ENCODE data around the gene POTEI. TPM values are rescaled to one million over a fixed set of nuclear protein-coding genes. Genes with fewer than 3 reads are reported as not detected.
A peak's percentile ranks its signal among the peaks of the same experiment; 100 is the strongest.
"Not testable (repeated sequence)": the region's sequence is repeated elsewhere in the genome, so short reads cannot be mapped to it uniquely, and the experiment has no call there.

POTEI gene
- polyA plus RNA-seq, 1 donor, result 0.10 TPM

DNA sequence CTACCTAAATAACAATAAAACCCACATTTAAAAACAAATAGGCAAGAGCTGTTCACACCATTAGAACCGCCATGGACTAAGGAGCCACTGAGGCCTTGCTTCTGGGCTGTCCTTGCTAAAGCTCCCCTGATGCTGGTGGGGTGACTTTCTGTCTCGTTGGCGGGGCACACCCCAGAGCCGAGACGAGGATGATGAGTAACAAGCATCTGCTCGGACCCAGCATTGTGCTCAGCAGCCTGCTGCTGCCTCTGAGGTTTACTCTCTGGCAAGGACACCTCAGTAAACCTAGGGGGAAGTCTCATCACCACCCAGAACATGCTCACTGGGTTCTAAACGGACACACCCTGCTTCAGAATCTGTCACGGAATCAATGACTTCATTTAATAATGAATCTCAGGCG is 22.5 kb upstream of the POTEI start:
- H3K36me3 ChIP-seq (ENCODE audit: control insufficient read depth, insufficient read depth, low read length); H3K27me3 ChIP-seq (ENCODE audit: control insufficient read depth, insufficient read depth, low read length); DNase-seq; H3K27ac ChIP-seq (ENCODE audit: low read length); H3K4me3 ChIP-seq (ENCODE audit: low read length); H3K4me1 ChIP-seq (ENCODE audit: control insufficient read depth, insufficient read depth, low read length); H3K9me3 ChIP-seq (ENCODE audit: control insufficient read depth, low read depth, low read length): not testable (repeated sequence)
- no CpG with 5 or more reads among the region's 9 CpGs for WGBS (ENCODE audit: insufficient coverage, low lambda C conversion rate)

DNA sequence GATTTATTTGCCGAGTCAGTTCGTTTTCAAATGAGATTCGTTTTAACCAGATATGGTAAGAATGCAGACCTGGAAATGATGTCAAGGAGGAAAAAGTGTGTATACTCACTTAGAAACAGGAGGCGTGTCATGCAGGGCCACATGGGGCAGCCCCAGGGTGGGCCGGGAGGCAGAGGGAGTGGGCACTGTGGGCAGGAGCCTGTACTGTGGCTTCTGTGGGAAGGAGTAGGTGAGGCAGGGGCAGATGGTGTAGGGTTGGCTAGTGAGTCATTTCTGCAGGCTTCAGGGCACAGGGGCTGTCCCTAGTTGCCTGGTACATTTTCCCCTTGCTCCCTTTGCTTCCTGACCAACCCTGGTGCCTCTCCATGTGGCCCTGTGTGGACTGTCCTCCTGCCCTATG is 22.1 kb upstream of the POTEI start:
- WGBS (ENCODE audit: insufficient coverage, low lambda C conversion rate), result no CpG with 5 or more reads among the region's 5 CpGs
- not testable (repeated sequence) for H3K36me3 ChIP-seq (ENCODE audit: control insufficient read depth, insufficient read depth, low read length)

DNA sequence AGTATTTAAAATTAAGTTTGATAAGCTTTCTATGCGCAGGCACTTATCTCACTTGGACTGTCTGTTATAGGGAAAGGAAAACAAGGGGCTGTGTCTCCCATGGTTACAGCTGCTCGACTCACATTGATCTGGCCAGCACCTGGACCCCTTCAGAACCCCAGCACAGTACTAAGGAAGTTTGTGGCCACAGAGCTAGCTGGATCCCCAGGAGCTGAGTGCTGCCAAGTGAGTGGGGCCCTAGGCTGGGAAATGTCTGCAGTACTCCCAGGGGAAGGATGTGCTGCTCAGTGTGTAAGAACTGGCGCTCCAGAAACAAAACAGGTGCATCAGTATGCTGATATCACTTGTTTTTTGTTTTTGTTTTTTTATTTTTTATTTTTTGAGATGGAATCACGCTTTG is 21.1 kb upstream of the POTEI start:
- H3K4me1 ChIP-seq (ENCODE audit: control insufficient read depth, insufficient read depth, low read length); H3K4me3 ChIP-seq (ENCODE audit: low read length); H3K36me3 ChIP-seq (ENCODE audit: control insufficient read depth, insufficient read depth, low read length); H3K9me3 ChIP-seq (ENCODE audit: control insufficient read depth, low read depth, low read length); H3K27me3 ChIP-seq (ENCODE audit: control insufficient read depth, insufficient read depth, low read length); DNase-seq; H3K27ac ChIP-seq (ENCODE audit: low read length): not testable (repeated sequence)
- WGBS (ENCODE audit: insufficient coverage, low lambda C conversion rate), result no CpG with 5 or more reads among the region's 4 CpGs

More for the DNA sequence above, 22.1 kb upstream of the POTEI start:
- not testable (repeated sequence) for H3K4me1 ChIP-seq (ENCODE audit: control insufficient read depth, insufficient read depth, low read length); H3K27ac ChIP-seq (ENCODE audit: low read length); H3K27me3 ChIP-seq (ENCODE audit: control insufficient read depth, insufficient read depth, low read length); H3K4me3 ChIP-seq (ENCODE audit: low read length); H3K9me3 ChIP-seq (ENCODE audit: control insufficient read depth, low read depth, low read length); DNase-seq

DNA sequence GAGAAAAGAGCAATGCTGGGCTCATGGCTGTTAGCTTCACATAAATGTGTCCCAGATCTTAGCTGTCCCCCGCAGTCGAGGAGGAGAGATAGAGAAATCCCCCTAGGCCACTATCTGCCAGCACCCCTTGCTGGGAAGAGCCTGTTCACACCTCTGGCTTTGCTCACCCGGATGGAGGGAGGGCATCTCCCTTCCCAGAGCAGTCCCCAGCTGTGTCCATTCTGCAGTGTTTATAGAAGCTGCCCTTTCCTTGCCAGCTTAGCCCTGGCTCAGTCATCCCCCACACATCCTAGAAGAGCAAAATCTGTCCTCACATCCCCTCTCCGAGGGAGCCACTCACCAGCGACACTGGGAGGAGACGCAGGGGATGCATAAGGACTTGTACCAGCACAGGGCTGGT is 20.4 kb upstream of the POTEI start:
- H3K27ac ChIP-seq (ENCODE audit: low read length); H3K36me3 ChIP-seq (ENCODE audit: control insufficient read depth, insufficient read depth, low read length); H3K27me3 ChIP-seq (ENCODE audit: control insufficient read depth, insufficient read depth, low read length); DNase-seq; H3K9me3 ChIP-seq (ENCODE audit: control insufficient read depth, low read depth, low read length); H3K4me1 ChIP-seq (ENCODE audit: control insufficient read depth, insufficient read depth, low read length); H3K4me3 ChIP-seq (ENCODE audit: low read length): not testable (repeated sequence)
- no CpG with 5 or more reads among the region's 6 CpGs for WGBS (ENCODE audit: insufficient coverage, low lambda C conversion rate)

DNA sequence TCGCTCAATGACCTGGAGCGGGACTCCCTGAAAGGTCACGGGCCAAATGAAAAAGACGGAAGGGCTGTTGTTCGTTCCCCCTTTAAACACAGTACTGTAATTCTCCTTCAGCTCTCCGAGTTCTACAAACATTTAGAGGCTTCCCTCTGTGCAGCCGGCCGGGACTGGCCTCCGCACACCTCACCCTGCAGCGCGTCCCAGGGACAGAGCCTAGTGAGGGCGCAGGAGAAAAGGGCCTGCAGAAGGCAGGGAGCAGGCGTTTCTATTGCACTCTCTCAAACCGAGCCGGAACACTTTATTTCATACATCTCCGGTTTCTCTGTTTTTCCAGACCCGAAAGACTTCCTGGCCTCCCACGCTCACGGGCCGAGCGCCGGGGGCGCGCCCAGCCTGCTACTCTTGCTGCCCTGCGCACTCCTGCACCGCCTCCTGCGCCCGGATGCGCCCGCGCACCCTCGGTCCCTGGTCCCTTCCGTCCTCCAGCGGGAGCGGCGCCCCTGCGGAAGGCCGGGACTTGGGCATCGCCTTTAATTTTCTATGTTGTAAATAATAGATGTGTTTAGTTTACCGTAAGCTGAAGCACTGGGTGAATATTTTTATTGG is 18.3 kb upstream of the POTEI start:
- H3K4me1 ChIP-seq (ENCODE audit: control insufficient read depth, insufficient read depth, low read length); H3K27ac ChIP-seq (ENCODE audit: low read length); H3K27me3 ChIP-seq (ENCODE audit: control insufficient read depth, insufficient read depth, low read length); H3K36me3 ChIP-seq (ENCODE audit: control insufficient read depth, insufficient read depth, low read length); H3K4me3 ChIP-seq (ENCODE audit: low read length); H3K9me3 ChIP-seq (ENCODE audit: control insufficient read depth, low read depth, low read length); DNase-seq: not testable (repeated sequence)
- WGBS (ENCODE audit: insufficient coverage, low lambda C conversion rate), result no CpG with 5 or more reads among the region's 40 CpGs

DNA sequence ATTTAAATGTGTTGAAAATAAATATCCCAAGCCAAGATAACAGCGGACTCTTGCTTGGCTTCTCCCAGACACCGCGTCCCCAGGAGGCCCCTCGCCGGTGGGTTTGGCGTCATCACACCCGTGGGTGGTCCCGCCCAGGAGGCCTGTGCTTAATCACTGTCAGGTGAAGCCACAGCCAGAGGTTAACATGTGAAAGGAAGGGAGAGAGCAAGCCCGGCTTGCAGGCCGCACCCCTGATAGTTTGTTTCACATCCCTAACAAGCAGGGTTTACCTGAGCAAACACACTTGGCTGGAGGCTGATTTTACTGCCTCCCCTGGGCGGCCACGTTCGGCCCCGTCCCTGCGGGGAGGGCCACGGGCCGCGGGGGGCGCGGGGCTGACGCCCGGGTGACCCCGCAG is 13.3 kb upstream of the POTEI start:
- H3K9me3 ChIP-seq (ENCODE audit: control insufficient read depth, low read depth, low read length); H3K27me3 ChIP-seq (ENCODE audit: control insufficient read depth, insufficient read depth, low read length); H3K36me3 ChIP-seq (ENCODE audit: control insufficient read depth, insufficient read depth, low read length); H3K4me1 ChIP-seq (ENCODE audit: control insufficient read depth, insufficient read depth, low read length); DNase-seq; H3K4me3 ChIP-seq (ENCODE audit: low read length); H3K27ac ChIP-seq (ENCODE audit: low read length): not testable (repeated sequence)
- no CpG with 5 or more reads among the region's 23 CpGs for WGBS (ENCODE audit: insufficient coverage, low lambda C conversion rate)

DNA sequence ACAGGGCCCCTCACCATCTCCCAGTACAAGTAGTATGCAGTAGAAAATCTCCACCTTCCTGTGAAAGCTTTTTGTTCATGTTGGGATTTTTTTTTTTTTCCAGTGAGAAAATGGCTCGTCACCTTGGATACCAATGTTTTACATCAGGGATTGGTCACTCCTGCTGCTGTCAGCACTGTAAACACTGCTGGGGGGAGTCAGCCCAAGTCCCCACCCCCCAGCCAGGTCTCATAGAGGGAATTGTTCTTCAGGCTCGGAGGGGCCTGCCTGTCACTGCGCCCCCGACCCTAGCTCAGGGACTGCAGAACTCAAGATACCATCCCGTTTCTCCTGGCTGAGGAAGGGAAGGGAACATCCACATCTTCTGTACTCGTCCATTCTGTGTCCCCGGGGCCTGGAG is 11.9 kb upstream of the POTEI start, which contains the start of gene CFC1B:
Gene CFC1B, plus strand, starts transcription at position 231 of the 400 bp plus-strand sequence. CDS start 263 bp downstream, outside the sequence.
- not testable (repeated sequence) for DNase-seq; H3K9me3 ChIP-seq (ENCODE audit: control insufficient read depth, low read depth, low read length); H3K4me3 ChIP-seq (ENCODE audit: low read length); H3K36me3 ChIP-seq (ENCODE audit: control insufficient read depth, insufficient read depth, low read length); H3K4me1 ChIP-seq (ENCODE audit: control insufficient read depth, insufficient read depth, low read length); H3K27me3 ChIP-seq (ENCODE audit: control insufficient read depth, insufficient read depth, low read length); H3K27ac ChIP-seq (ENCODE audit: low read length)
- WGBS (ENCODE audit: insufficient coverage, low lambda C conversion rate), result no CpG with 5 or more reads among the region's 7 CpGs

DNA sequence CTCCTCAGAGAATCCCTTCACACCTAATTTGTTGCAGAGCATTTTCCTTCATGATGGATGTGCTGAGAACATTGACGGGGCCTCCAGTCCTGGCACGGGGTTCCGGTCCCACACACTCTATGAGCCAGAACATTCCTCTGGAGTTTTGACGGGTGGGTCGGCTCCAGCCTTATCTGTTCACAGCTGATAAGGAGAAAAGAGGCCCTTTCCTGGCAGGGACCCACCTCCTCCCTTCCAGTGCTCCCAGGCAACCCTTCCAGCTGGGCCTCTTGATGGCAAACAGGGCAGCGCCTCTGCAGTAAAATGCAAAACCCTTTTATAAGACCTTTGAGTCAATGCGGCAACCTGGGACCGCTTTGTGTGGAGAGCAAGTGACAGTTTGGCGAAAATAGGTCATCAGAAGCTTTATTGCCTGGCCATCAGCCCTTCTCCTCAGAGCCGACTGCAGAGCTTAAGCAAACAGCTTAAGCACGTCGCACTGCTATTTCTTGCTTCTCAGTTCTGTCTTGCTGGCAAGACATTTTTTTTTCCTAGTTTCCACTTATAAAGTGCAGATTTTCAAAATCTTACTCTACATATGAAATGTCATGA is 9.5 kb upstream of the POTEI start:
- no CpG with 5 or more reads among the region's 12 CpGs for WGBS (ENCODE audit: insufficient coverage, low lambda C conversion rate)
- not testable (repeated sequence) for DNase-seq; H3K27me3 ChIP-seq (ENCODE audit: control insufficient read depth, insufficient read depth, low read length); H3K4me3 ChIP-seq (ENCODE audit: low read length); H3K36me3 ChIP-seq (ENCODE audit: control insufficient read depth, insufficient read depth, low read length); H3K9me3 ChIP-seq (ENCODE audit: control insufficient read depth, low read depth, low read length); H3K27ac ChIP-seq (ENCODE audit: low read length); H3K4me1 ChIP-seq (ENCODE audit: control insufficient read depth, insufficient read depth, low read length)

DNA sequence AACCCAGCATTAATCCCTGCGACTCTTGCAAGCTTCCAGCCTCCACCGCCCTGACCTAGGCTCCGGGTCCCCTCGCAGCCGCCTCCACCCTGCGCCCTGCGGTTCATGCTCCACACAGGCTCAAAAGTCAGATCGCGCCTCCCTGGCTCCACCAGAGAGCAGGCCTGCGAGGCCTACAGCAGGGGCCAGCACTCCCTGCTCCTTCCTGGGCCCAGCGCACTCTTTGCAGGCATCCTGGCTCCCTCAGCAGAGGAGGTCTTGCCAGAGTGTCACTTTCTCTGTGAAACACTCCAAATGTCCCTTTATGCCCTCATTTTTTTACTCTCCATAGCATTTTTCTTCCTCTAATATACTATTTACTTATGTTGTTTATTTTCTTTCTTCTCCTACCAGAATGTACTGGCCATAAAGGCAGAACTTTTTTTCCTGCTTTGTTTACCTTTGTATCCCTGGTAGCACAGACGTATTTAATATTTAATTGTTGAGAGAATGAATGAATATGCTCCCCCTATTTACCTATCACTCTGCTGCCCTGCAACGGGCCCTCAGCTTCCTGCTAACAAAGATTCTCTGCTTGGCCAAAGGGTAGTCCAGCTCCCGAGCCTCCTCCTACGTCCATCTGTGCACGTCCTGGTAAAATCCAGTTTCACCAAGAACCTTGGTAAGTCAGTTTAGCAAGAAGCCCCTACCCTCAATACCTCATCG is 2.8 kb upstream of the POTEI start:
- WGBS (ENCODE audit: insufficient coverage, low lambda C conversion rate), result no CpG with 5 or more reads among the region's 17 CpGs
- not testable (repeated sequence) for H3K4me3 ChIP-seq (ENCODE audit: low read length); H3K4me1 ChIP-seq (ENCODE audit: control insufficient read depth, insufficient read depth, low read length); H3K27ac ChIP-seq (ENCODE audit: low read length); H3K36me3 ChIP-seq (ENCODE audit: control insufficient read depth, insufficient read depth, low read length); H3K9me3 ChIP-seq (ENCODE audit: control insufficient read depth, low read depth, low read length); H3K27me3 ChIP-seq (ENCODE audit: control insufficient read depth, insufficient read depth, low read length)
- DNase-seq, result peak in 1 of 2 donors; percentile 1

DNA sequence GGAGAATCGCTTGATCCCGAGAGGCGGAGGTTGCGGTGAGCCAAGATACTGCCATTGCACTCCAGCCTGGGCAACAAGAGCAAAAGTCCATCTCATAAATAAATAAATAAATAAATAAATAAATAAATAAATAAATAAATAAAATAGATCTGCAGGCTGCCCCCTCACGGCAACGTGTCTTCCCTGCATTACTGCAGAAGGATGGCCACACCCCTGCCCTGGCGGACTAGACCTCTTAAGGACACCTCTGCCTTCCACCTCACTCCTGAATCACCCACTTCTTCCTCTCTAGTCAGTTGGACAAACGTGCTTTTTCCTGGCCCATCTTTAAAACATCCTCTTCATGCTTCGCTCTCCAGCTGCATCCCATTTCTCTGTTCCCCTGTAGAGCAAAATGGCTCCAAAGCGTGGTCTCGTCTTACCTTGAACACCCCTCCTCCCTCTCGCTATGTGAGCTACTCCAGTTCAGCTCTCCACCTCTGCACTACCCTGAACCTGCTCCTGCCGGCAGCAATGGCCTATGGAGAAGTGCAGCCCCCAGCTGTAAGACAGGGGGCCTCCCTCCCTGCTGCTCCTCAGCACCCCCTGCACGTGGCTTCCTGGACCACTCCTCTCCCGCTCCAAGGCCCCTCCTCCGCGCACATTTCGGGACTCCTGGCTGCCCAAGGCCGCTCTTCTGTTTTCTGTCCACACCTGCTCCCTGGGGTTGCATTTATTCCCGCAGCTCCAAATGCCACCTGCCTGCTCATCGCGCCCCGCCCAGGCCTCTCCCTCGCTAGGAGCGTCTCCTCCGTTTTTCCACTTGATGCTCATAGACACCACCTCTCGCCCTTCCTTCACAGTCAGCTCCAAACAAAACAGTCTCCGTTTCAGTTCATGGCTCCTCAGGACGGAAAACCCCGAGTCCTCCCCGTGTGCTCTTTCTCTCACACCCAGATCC is 1.9 kb upstream of the POTEI start:
- DNase-seq; H3K27me3 ChIP-seq (ENCODE audit: control insufficient read depth, insufficient read depth, low read length); H3K4me1 ChIP-seq (ENCODE audit: control insufficient read depth, insufficient read depth, low read length); H3K9me3 ChIP-seq (ENCODE audit: control insufficient read depth, low read depth, low read length); H3K4me3 ChIP-seq (ENCODE audit: low read length); H3K27ac ChIP-seq (ENCODE audit: low read length); H3K36me3 ChIP-seq (ENCODE audit: control insufficient read depth, insufficient read depth, low read length): not testable (repeated sequence)
- no CpG with 5 or more reads among the region's 31 CpGs for WGBS (ENCODE audit: insufficient coverage, low lambda C conversion rate)
